ENCODE results near the gene CNGB1. TPM values are rescaled to one million over a fixed set of nuclear protein-coding genes. Genes with fewer than 3 reads are reported as not detected.
A peak's percentile ranks its signal among the peaks of the same experiment; 100 is the strongest.

CNGB1 gene
- total and polyA plus RNA-seq, 2 of the 13 experiments (the other 11 are each of a cell fraction or from before 2014, with no cell fraction given): 0.02 to 0.15 TPM

DNA sequence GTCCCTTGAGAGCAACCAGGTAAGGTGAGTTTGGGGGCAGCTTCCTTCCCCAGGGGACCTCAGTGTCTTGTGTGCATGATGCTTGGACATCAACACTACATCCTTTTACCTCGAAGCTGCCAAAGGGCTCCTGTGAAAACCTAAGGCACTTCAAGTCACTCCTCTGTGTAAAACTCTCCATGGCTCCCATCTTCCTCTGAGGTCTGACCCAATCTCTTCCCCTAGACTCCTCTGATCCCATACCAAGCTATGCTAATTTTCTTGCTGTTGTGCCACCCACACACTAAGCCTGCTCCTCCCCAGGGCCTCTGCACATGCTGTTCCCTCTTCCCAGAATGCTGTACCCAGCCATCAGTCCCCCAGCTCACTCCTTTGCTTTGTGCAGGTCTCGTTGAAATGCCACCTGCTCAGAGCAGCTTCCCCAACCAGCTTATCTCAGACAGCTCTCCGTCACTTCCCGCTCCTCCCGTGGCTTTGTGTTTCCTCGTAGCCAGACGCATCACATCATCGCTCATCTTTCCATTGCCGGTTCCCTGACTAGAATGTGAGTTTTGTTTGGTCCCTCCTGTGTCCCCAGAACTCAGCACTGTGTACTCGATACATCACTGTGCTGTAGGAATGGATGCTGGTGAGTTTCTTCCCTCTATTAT, 78.4 kb downstream of the CNGB1 start (continued):
- TF ChIP-seq IKZF5 (CRISPR knock-in tag; IDR thresholded peaks at IDR 0.05) (peak; percentile 51; the same call in 1 of the 2 replicates), ZNF746 (CRISPR knock-in tag; IDR thresholded peaks at IDR 0.05) (peak; percentile 59; the same call in 1 of the 2 replicates), FOXA3 (CRISPR knock-in tag; IDR thresholded peaks at IDR 0.05) (peak; percentile 47; the same call in 1 of the 2 replicates), PRDM10 (CRISPR knock-in tag; IDR thresholded peaks at IDR 0.05; ENCODE audit: low read depth) (no peak), ZNF598 (CRISPR knock-in tag; IDR thresholded peaks at IDR 0.05; ENCODE audit: borderline replicate concordance) (no peak), ZEB1 (IDR thresholded peaks at IDR 0.05; ENCODE audit: insufficient replicate concordance, low read depth) (no peak), ZFP36L1 (CRISPR knock-in tag; IDR thresholded peaks at IDR 0.05) (no peak), SMYD3 (CRISPR knock-in tag; IDR thresholded peaks at IDR 0.05) (peak; percentile 46; the same call in 1 of the 2 replicates), ZBTB10 (CRISPR knock-in tag; IDR thresholded peaks at IDR 0.05; ENCODE audit: borderline replicate concordance) (no peak), THRA (CRISPR knock-in tag; IDR thresholded peaks at IDR 0.05; ENCODE audit: borderline replicate concordance) (peak; percentile 33; the same call in 1 of the 2 replicates)
- TF ChIP-seq, protein P1, sequence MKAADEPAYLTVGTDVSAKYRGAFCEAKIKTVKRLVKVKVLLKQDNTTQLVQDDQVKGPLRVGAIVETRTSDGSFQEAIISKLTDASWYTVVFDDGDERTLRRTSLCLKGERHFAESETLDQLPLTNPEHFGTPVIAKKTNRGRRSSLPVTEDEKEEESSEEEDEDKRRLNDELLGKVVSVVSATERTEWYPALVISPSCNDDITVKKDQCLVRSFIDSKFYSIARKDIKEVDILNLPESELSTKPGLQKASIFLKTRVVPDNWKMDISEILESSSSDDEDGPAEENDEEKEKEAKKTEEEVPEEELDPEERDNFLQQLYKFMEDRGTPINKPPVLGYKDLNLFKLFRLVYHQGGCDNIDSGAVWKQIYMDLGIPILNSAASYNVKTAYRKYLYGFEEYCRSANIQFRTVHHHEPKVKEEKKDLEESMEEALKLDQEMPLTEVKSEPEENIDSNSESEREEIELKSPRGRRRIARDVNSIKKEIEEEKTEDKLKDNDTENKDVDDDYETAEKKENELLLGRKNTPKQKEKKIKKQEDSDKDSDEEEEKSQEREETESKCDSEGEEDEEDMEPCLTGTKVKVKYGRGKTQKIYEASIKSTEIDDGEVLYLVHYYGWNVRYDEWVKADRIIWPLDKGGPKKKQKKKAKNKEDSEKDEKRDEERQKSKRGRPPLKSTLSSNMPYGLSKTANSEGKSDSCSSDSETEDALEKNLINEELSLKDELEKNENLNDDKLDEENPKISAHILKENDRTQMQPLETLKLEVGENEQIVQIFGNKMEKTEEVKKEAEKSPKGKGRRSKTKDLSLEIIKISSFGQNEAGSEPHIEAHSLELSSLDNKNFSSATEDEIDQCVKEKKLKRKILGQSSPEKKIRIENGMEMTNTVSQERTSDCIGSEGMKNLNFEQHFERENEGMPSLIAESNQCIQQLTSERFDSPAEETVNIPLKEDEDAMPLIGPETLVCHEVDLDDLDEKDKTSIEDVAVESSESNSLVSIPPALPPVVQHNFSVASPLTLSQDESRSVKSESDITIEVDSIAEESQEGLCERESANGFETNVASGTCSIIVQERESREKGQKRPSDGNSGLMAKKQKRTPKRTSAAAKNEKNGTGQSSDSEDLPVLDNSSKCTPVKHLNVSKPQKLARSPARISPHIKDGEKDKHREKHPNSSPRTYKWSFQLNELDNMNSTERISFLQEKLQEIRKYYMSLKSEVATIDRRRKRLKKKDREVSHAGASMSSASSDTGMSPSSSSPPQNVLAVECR (CRISPR knock-in tag; IDR thresholded peaks at IDR 0.05; ENCODE audit: borderline replicate concordance): peak; percentile 54

All from HepG2 (cell line).